SK-N-SH (cell line): ENCODE results near the gene PGLYRP3.

Experiments
- CHD2 ChIP-seq: fragments of 150-350 bp; IDR thresholded peaks from 2 replicates; pipeline ENCODE4 v1.6.1; 2018; ENCODE audit warnings: low read length; ENCODE audit not compliant: partially characterized antibody
- ELF1 ChIP-seq: IDR thresholded peaks from 2 replicates; pipeline ENCODE4 v1.4.0; 2012
- EP300 ChIP-seq, 2 experiments: IDR thresholded peaks; 2 replicates each; pipeline versions ENCODE4 v1.4.0 to v1.6.1; 2012; ENCODE audit warnings: borderline replicate concordance in 1 of 2, low read depth in 1 of 2, low read length in 1 of 2
- GABPA ChIP-seq: IDR thresholded peaks from 2 replicates; pipeline ENCODE4 v1.4.0; 2012; ENCODE audit warnings: low read depth, mild to moderate bottlenecking
- GATA2 ChIP-seq: sonication (generic); formaldehyde crosslinking; IDR thresholded peaks from 2 replicates; pipeline ENCODE4 v1.5.0; 2020; ENCODE audit warnings: mild to moderate bottlenecking, missing genetic modification reagents
- MAX ChIP-seq: IDR thresholded peaks from 2 replicates; pipeline ENCODE4 v1.4.0; 2012; ENCODE audit warnings: low read depth
- MEF2A ChIP-seq: IDR thresholded peaks from 2 replicates; pipeline ENCODE4 v1.4.0; 2012; ENCODE audit warnings: low read depth, borderline replicate concordance
- POLR2AphosphoS5 ChIP-seq: IDR thresholded peaks from 2 replicates; pipeline ENCODE4 v1.6.1; 2012; ENCODE audit warnings: low read depth, low read length
- RCOR1 ChIP-seq: fragments of 150-350 bp; IDR thresholded peaks from 2 replicates; pipeline ENCODE4 v1.6.1; 2017; ENCODE audit warnings: antibody characterized with exemption, low read length
- RFX5 ChIP-seq: IDR thresholded peaks from 2 replicates; pipeline ENCODE4 v1.6.1; 2012; ENCODE audit warnings: mild to moderate bottlenecking, improper control_type of control experiment, low read length
- SMC3 ChIP-seq: IDR thresholded peaks from 2 replicates; pipeline ENCODE4 v1.6.1; 2012; ENCODE audit warnings: low read depth, low read length, improper control_type of control experiment
- YY1 ChIP-seq: IDR thresholded peaks from 2 replicates; pipeline ENCODE4 v1.4.0; 2012; ENCODE audit warnings: low read depth, mild to moderate bottlenecking
- TF ChIP-seq, protein P1 (sequence below): fragments of 200-600 bp; sonication (generic); IDR thresholded peaks from 2 replicates; pipeline ENCODE4 v1.6.1; 2017; ENCODE audit warnings: antibody characterized with exemption, mild to moderate bottlenecking, moderate library complexity
- TF ChIP-seq, protein P2 (sequence below): IDR thresholded peaks from 2 replicates; pipeline ENCODE4 v1.6.1; 2012; ENCODE audit warnings: mild to moderate bottlenecking, low read depth, low read length, moderate library complexity

GRCh38 chr1:153357076-153357852 lies 44.5 kb upstream of the PGLYRP3 start:
- no peak for TF ChIP-seq MAX
- TF ChIP-seq, protein P1, sequence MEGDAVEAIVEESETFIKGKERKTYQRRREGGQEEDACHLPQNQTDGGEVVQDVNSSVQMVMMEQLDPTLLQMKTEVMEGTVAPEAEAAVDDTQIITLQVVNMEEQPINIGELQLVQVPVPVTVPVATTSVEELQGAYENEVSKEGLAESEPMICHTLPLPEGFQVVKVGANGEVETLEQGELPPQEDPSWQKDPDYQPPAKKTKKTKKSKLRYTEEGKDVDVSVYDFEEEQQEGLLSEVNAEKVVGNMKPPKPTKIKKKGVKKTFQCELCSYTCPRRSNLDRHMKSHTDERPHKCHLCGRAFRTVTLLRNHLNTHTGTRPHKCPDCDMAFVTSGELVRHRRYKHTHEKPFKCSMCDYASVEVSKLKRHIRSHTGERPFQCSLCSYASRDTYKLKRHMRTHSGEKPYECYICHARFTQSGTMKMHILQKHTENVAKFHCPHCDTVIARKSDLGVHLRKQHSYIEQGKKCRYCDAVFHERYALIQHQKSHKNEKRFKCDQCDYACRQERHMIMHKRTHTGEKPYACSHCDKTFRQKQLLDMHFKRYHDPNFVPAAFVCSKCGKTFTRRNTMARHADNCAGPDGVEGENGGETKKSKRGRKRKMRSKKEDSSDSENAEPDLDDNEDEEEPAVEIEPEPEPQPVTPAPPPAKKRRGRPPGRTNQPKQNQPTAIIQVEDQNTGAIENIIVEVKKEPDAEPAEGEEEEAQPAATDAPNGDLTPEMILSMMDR: no peak
- TF ChIP-seq GABPA: no peak
- TF ChIP-seq YY1: no peak
- no peak for TF ChIP-seq POLR2AphosphoS5
- TF ChIP-seq CHD2: no peak
- TF ChIP-seq RFX5: no peak
- TF ChIP-seq, protein P2, sequence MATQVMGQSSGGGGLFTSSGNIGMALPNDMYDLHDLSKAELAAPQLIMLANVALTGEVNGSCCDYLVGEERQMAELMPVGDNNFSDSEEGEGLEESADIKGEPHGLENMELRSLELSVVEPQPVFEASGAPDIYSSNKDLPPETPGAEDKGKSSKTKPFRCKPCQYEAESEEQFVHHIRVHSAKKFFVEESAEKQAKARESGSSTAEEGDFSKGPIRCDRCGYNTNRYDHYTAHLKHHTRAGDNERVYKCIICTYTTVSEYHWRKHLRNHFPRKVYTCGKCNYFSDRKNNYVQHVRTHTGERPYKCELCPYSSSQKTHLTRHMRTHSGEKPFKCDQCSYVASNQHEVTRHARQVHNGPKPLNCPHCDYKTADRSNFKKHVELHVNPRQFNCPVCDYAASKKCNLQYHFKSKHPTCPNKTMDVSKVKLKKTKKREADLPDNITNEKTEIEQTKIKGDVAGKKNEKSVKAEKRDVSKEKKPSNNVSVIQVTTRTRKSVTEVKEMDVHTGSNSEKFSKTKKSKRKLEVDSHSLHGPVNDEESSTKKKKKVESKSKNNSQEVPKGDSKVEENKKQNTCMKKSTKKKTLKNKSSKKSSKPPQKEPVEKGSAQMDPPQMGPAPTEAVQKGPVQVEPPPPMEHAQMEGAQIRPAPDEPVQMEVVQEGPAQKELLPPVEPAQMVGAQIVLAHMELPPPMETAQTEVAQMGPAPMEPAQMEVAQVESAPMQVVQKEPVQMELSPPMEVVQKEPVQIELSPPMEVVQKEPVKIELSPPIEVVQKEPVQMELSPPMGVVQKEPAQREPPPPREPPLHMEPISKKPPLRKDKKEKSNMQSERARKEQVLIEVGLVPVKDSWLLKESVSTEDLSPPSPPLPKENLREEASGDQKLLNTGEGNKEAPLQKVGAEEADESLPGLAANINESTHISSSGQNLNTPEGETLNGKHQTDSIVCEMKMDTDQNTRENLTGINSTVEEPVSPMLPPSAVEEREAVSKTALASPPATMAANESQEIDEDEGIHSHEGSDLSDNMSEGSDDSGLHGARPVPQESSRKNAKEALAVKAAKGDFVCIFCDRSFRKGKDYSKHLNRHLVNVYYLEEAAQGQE: no peak
- no peak for TF ChIP-seq EP300 (IDR thresholded peaks at IDR 0.05; ENCODE audit: borderline replicate concordance in 1 of 2, low read depth in 1 of 2, low read length in 1 of 2)
- TF ChIP-seq ELF1: no peak
- no peak for TF ChIP-seq GATA2
- no peak for TF ChIP-seq RCOR1
- TF ChIP-seq SMC3: no peak
- no peak for TF ChIP-seq MEF2A
